ENCODE measurements around the gene AUTS2. TPM values are rescaled to one million over a fixed set of nuclear protein-coding genes. Genes with fewer than 3 reads are reported as not detected.

The AUTS2 gene
- total RNA-seq, 6 experiments from 2014 or later = 10.4 to 32.0 (median 19.3) TPM

DNA sequence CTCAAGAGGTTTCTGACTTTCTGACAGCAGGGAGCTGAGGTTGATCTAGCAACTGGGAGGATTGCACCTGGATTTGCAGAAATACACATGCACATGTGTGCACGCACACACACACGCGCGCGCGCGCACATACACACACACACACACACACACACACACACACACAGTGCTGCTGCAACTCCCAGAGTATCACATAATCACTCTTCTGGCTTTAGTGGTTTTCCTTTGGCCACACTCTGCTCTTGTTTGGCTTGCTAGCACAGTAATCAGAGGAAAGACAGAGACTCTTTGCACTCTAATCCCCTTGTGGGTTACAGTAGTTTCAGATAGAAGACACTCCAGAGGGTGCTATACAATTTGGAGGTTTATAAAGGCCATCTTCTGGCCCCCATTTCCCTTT lies 705.0 kb downstream of the AUTS2 start:
- DNase-seq = no peak
- no peaks in the 10 kb centered on the region for H3K27me3 ChIP-seq
- no peak overlapping the region for H3K4me3 ChIP-seq
- no peak for TF ChIP-seq POLR2A (IDR thresholded peaks at IDR 0.05)
- TF ChIP-seq, protein P1, sequence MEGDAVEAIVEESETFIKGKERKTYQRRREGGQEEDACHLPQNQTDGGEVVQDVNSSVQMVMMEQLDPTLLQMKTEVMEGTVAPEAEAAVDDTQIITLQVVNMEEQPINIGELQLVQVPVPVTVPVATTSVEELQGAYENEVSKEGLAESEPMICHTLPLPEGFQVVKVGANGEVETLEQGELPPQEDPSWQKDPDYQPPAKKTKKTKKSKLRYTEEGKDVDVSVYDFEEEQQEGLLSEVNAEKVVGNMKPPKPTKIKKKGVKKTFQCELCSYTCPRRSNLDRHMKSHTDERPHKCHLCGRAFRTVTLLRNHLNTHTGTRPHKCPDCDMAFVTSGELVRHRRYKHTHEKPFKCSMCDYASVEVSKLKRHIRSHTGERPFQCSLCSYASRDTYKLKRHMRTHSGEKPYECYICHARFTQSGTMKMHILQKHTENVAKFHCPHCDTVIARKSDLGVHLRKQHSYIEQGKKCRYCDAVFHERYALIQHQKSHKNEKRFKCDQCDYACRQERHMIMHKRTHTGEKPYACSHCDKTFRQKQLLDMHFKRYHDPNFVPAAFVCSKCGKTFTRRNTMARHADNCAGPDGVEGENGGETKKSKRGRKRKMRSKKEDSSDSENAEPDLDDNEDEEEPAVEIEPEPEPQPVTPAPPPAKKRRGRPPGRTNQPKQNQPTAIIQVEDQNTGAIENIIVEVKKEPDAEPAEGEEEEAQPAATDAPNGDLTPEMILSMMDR (IDR thresholded peaks at IDR 0.05) = no peak
- H3K9me3 ChIP-seq = no peaks in the 10 kb centered on the region
- WGBS (ENCODE audit: insufficient coverage, low coverage, low lambda C conversion rate, missing lambda C conversion rate) = 87% methylated on average over 6 of the region's 7 CpGs
- no peaks in the 10 kb centered on the region for H3K36me3 ChIP-seq
- H3K27ac ChIP-seq = no peak overlapping the region
- no peaks in the 10 kb centered on the region for H3K4me1 ChIP-seq
- intact Hi-C loops (cut with DNase I) = no loop called here
- no peak for ATAC-seq

DNA sequence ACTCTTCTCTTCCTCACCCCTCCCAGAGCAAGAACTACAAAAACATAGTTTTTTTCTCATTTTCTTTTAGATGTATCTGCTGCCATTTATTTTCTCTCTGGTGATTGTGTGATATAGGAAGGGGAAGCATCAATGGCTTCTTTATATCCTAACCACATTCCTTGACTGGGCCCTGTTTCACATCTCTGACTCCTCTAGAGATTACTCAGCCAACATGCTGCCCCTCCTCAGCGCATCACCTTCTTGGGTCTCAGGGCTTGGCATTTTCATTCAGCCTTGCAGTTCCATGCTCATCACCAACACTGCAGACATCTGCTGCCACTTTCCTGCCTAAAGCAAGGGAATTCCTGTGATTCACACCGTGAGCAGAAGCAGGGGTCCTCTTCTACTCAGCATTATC lies 705.5 kb downstream of the AUTS2 start:
- TF ChIP-seq, protein P1 (IDR thresholded peaks at IDR 0.05) = no peak
- H3K4me3 ChIP-seq = no peak overlapping the region
- 88% methylated on average over 1 of the region's 2 CpGs for WGBS (ENCODE audit: insufficient coverage, low coverage, low lambda C conversion rate, missing lambda C conversion rate)
- ATAC-seq = no peak
- no peak overlapping the region for H3K27ac ChIP-seq
- no peaks in the 10 kb centered on the region for H3K9me3 ChIP-seq
- H3K36me3 ChIP-seq = no peaks in the 10 kb centered on the region
- H3K27me3 ChIP-seq = no peaks in the 10 kb centered on the region
- no peak for DNase-seq
- intact Hi-C loops (cut with DNase I) = no loop called here
- no peaks in the 10 kb centered on the region for H3K4me1 ChIP-seq

DNA sequence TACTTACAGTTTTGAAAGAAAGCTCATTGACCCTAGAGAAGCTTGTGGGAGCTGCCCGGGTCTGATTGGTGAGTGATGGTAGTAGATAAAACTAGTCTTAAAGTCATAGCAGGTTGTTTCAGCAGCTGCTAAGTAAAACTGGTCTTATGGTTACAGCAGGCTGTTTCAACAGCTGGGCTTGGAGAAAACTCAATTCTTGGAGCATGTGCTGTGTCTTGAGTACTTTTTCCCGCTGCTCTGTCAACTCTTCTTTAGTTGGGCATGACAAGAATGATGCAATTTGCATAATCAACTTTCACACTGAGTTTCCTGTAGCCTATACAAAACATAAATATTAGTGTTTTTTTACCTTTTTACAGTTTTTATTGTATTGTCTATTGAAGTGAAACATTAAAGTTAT lies 707.9 kb downstream of the AUTS2 start:
- no peak overlapping the region for H3K4me3 ChIP-seq
- no peaks in the 10 kb centered on the region for H3K9me3 ChIP-seq
- no peak for DNase-seq
- H3K27ac ChIP-seq = no peak overlapping the region
- no peaks in the 10 kb centered on the region for H3K27me3 ChIP-seq
- TF ChIP-seq, protein P1 (IDR thresholded peaks at IDR 0.05) = no peak
- intact Hi-C loops (cut with DNase I) = no loop called here
- ATAC-seq = no peak
- WGBS (ENCODE audit: insufficient coverage, low coverage, low lambda C conversion rate, missing lambda C conversion rate) = 83% methylated on average over 2 of the region's 2 CpGs
- no peaks in the 10 kb centered on the region for H3K4me1 ChIP-seq
- no peaks in the 10 kb centered on the region for H3K36me3 ChIP-seq

DNA sequence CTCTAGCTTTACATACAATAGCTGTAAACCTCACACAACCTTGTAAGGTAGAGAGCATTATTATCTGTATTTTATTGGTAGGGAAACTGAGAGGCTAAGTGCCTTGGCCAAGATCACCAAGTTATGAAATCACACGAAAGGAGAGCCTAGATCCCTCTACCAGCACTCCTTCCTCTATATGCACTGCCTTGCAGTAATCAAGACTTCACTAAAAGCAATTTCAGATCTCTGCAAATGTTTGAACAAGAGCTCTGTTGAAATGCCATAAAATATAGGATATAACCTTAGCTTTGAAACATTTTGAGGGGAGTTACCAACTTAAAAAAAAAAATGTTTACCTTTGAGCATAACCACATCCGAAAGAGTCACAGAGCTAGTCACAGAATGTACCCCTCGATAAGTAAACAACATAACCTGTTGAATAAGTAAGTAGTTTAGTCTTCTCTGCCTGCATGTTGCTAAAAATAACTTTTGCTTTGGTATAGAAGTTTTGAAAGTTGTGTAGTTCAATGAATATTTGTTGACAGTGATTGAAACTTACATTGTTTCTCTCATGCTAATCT lies 709.4 kb downstream of the AUTS2 start:
- no peaks in the 10 kb centered on the region for H3K4me1 ChIP-seq
- no peak overlapping the region for H3K4me3 ChIP-seq
- intact Hi-C loops (cut with DNase I) = no loop called here
- no peaks in the 10 kb centered on the region for H3K36me3 ChIP-seq
- no peak for DNase-seq
- no peak for TF ChIP-seq POLR2A (IDR thresholded peaks at IDR 0.05)
- TF ChIP-seq, protein P1 (IDR thresholded peaks at IDR 0.05) = no peak
- 68% methylated on average over 3 of the region's 3 CpGs for WGBS (ENCODE audit: insufficient coverage, low coverage, low lambda C conversion rate, missing lambda C conversion rate)
- no peaks in the 10 kb centered on the region for H3K27me3 ChIP-seq
- H3K27ac ChIP-seq = no peak overlapping the region
- no peak for ATAC-seq
- H3K9me3 ChIP-seq = no peaks in the 10 kb centered on the region

DNA sequence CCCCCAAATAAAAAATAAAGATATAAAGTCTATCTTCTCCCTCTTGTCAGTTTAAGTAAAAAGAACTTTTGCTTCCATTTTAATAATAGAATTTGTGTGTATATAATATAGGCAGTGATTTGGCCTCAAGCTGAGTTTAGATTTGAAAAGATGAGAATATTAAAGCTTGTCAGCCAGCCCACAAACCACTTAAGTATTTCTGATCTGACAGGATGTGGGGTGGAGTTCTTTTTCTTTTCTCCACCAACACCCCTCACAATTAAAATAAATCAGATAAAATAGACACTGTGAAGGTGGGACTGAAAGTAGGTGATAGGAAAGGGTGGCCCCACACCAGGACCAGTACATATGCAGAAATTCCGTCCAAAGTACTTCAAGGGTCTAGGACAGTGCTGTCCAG lies 714.1 kb downstream of the AUTS2 start:
- ATAC-seq = no peak
- DNase-seq = no peak
- WGBS (ENCODE audit: insufficient coverage, low coverage, low lambda C conversion rate, missing lambda C conversion rate) = 67% methylated on average over 1 of the region's 1 CpG

More for the DNA sequence above, 714.1 kb downstream of the AUTS2 start:
- no peak for TF ChIP-seq POLR2A (IDR thresholded peaks at IDR 0.05)
- TF ChIP-seq, protein P1 (IDR thresholded peaks at IDR 0.05) = no peak
- no peak overlapping the region for H3K27ac ChIP-seq
- H3K36me3 ChIP-seq = no peaks in the 10 kb centered on the region
- intact Hi-C loops (cut with DNase I) = no loop called here
- no peak overlapping the region for H3K4me3 ChIP-seq
- no peaks in the 10 kb centered on the region for H3K27me3 ChIP-seq
- H3K9me3 ChIP-seq = no peaks in the 10 kb centered on the region
- H3K4me1 ChIP-seq = no peaks in the 10 kb centered on the region
